Measurements from ENCODE around the gene SLC6A11.

GRCh38 chr3:10917176-10917575 is 101.1 kb downstream of the SLC6A11 start:
- TF ChIP-seq POLR2A (IDR thresholded peaks at IDR 0.05) (no peak), CTCF (IDR thresholded peaks at IDR 0.05) (no peak)

Data from uterus (tissue), 2 donors.